Stimulated activated CD4-positive, alpha-beta T cell treated with anti-CD3 and anti-CD28 coated beads, Interleukin-1b, Interleukin-23, amount 100 ng/mL, for 24 hours (primary cell): Measurements from ENCODE around the gene ENTPD2.
"Not testable (repeated sequence)": the region's sequence is repeated elsewhere in the genome, so short reads cannot be mapped to it uniquely, and the experiment has no call there.

Experiments
- DNase-seq, 4 experiments: peaks; one replicate each; pipeline ENCODE4 v3.0.0-alpha.2; 2020; ENCODE audit warnings: low read depth in 4 of 4, low spot score in 1 of 4

Gene ENTPD2

DNA sequence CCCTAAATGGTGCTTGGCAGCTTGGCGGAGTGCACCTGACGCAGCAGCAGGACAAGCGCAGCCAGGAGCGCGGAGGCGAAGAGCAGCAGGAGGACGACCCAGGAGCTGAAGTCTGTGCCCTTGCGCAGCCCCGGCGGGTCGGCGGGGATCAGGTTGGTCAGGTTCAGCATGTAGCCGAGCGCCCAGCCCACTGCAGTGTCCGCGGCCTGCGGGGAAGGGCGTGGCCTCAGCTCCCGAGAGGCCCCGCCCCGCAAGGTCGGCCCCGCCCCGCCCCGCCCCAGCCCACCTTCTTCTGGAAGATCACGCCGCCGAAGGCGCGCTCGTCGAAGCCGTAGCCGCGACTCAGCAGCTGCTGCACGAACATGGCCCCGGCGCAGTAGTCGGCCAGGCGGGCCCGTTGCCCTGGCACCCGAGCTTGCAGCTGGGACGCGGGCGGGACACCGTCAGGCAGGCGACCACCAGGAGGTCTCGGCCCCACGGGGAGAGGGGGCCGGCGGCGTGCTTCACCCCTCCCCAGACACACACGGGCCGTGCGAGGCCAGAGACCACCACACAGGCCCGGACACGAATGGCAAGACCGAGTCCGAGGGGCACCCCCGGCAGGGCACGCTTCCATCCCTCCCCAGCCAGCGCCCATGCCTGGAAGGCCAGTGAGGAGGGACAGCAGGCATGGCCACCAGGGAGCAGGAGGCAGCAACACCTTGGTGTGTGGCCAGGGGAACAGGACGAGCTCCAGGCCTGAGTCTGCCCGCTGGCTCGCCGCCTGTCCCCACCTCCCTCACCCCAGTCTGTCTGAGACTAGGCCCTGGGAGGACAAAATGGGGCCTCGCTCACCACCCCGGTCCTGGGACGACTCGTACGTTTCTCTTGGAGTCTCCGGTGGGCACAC is 5.0 kb downstream of the ENTPD2 start:
- DNase-seq, result no peak

DNA sequence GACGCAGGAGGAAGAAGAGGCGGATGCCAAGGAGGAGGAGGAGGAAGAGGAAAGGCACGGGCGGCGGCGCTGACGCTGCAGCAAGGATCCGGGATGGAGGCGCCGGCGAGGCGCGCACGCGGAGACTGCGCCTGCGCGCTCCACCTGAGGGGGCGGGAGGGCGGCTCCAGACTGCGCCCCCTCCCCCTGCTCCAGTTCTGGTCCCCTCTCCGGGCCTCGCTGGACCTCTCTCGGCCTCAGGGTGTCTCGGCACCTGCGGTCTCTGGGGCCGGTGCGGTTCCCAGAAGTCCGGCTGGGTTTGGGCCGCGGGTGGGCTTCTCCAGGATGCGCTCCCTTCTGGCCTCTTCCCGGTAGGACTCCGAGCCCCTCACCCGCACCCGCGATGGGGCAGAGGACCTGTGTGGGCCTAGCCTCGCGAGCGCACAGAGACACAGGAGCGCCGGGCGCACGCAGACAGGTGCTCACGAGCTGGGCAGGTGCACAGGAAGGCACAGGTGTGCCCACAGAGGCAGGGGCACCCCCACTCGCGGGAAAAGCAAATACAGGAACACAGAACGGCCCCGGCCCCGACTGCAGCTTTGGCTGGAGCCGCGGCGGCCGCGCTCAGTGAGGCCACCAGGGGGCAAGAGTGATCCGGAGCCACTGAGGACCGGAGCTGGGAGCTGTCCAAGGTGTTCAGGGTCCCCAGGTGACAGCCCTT is 7.6 kb downstream of the ENTPD2 start, which contains the start of gene NPDC1:
Gene NPDC1 (minus strand): TSS at position 90 of the 700 bp plus-strand sequence. CDS start 188 bp downstream, outside the sequence.
- peak; percentile 60 to 75 (median 70) for DNase-seq

DNA sequence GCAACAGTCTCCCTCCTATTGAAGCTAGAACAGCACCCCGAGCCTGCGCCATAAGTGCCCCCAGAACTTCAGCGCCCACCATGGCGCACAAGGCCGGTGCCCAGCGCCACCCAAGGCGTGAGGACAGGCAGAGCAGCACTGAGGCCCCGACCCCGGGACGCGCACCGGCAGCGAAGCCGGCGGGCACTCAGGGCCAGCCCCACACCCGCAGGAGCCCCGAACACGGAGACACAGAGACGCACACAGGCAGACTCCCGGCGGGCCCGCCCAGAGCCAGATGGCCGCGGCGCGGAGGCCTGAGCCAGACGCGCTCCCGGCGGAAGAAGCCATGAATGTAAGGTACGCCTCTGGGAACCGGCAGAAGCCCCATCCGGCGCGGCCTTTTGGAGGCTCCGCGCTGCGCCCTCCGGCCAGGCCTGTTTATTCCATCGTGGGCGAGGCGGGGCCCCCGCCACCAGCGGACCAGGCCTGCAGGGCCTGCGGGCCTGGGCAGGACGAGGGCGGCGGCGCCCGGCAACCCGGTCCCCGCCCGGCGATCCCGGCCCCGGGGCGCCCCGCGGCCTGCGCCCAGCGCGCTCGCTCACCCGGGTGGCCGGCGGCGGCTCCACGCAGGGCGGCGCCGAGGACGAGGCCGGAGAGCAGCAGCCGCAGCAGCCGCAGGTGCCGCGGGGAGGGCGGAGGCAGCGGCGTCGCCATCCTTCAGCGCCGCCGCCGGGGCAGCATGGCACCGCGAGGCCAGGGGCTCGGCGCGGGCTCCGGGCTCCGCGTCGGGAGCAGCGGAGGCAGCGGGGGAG is 8.4 kb downstream of the ENTPD2 start:
- no peak for DNase-seq

DNA sequence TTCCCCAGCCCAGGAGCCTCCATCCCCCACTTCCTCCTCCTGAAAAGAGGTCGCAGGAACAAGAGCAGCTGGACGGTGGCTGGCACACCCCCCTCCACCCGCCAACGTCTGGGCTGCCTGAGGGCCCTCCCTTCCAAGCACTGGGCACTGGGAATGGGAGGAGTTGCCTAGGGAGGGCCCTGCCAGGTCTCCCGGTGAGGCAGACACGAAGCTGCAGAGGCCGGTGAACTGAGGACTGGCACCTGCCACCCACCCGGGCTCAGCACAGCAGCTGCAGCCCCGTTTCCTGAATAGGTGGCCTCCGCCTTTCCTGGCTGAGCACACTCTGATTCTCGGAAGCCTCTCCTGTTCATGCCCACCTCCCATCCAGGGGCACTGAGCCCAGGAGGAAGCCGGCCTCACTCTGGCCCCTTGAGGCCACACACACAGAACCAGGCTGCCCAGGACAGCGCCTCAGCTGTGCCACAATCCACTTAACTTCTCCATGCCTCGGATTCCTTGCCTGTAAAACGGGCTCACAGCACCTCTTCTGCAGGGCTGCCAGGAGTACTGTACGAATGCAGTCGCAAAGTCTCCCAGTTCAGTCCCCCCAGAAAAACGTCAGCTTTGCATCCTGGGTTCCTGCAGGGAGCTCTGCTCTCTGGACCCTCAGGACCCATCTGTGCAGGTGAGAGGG is 9.2 kb downstream of the ENTPD2 start:
- no peak for DNase-seq

DNA sequence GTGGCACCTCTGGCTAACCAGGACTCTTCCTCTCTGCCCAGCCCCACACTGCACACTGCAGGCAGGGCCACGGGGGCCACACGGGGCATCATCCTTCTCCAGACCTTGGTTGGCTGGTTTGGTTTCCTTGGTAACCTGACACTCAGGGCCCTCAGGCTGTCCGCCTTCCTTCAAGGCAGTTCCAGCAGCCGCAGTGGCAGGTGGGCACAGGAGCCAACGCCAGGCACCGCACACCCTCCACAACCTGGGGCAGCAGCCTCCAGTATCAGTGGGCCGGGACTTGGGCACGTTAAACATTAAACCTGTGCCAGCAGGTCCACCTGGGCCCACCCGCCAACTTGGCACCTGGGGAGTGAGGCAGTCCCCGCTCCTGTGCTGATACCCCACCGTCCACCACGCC is 9.8 kb downstream of the ENTPD2 start:
- DNase-seq, result no peak

DNA sequence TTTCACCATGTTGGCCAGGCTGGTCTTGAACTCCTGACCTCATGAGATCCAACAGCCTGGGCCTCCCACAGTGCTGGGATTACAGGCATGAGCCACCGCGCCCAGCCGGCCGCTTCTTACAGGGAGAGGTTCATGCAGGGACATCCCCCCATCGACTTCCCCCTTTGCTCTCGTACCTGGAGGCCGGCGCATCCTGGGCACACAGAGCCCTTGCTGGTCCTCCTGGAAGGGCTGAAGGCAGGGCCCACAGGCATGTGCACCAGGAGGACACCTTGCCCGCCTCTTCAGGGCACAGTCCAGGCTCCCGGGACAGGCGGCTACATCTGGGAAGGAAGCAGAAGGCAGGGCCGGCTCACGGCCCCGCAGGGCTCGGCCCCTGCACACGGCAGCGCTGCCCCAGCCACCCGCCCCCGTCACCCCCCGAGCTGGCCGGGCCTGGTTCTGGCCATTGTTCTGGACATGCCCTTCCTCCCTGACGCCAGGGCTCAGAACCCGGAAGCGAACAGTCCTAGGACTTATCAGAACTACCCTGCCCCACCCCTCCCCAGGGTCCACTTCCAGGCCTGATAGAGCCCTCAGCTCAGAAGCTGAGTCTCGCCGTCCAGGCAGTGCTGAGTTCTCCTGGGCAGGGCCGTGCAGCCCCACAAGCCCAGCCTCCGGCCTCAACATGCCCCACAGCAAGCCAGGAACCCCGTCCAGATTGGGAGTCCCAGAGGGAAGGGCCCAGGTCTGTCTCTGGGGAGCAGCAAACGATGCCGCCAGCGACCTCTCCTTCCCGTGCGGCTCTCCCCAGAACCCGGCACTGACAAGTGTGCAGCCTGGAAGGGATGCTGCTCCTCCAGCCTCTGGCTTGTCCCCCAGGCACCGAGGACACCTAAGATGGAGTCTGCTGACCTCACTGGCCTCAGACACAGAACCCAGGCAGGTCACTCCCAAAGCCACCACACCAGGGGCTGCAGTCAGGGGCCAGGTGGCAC is 10.8 kb downstream of the ENTPD2 start:
- no peak for DNase-seq

DNA sequence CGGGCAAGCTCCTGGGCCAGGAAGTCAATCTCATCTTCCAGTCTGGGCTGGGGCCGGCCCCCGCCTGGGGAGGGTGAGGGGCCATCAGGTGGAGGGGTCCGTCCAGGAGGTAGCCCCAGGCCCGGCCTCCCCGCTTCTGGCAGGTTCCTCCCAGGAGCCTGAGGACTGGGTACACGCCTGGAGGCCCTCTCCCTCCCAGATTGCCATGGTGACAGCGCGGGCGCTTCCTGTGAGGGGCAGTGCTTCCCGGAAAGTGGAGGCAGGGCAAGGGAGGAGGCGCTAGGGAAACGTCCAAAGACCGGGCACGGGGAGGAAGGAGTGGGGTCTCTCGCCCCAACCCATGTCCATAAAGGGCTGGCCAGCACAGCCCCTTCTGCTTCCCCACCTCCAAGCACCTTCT is 12.7 kb downstream of the ENTPD2 start:
- no peak for DNase-seq

DNA sequence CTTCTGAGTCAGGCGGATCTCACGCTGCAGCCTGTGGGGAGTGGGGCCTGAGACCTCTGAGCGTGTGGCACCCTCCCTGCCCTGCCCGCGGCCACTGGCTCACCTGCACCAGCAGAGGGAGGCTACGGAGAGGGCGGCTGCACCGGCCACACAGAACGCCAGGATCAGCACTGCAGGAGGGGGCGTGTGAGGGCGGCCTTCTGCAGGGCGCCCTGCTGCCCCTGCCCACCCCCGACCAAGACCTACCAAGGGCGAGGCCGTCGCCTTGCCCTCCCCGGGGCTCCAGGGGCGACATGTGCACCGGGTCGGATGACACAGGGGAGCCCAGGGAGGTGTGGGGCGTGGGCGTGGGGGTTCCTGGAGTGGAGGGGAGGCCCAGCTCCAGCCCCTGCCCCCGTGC is 13.3 kb downstream of the ENTPD2 start:
- no peak for DNase-seq

DNA sequence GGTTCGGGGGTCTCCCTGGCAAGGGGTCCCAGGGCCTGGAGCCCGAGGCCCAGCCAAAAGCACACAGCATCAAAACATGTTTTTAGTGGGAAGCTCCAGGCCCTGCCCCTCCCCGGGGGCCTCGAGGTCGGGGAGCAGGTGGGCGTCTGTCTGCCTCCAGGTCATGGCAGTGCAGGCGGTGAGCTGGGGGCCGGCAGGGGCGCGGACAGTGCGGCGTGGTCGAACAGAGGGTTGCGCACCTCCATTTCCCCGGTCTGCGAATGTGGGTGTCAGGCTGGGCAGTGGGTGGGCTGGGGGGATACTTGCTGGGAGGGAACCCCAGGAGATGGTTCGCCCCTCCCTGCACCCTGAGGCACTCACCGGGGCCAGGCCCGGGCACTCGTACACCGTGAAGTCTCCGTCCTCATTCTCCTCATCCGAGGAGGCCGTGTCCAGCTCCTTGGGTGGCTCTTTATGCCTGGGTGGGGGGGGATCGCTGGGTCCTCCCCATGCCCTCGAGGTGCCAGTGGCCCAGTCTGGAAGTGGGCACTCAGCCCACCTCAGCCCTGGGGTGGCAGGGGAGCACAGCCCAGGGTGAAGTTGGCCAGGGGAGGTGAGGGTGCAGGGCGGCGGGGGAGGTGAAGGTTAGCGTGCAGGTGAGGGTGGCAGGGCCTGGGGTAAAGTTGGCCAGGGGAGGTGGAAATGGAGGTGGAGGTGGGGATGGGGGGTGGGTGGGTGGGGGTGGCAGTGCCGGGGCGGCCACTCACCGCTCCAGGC is 14.1 kb downstream of the ENTPD2 start:
- DNase-seq, result no peak

DNA sequence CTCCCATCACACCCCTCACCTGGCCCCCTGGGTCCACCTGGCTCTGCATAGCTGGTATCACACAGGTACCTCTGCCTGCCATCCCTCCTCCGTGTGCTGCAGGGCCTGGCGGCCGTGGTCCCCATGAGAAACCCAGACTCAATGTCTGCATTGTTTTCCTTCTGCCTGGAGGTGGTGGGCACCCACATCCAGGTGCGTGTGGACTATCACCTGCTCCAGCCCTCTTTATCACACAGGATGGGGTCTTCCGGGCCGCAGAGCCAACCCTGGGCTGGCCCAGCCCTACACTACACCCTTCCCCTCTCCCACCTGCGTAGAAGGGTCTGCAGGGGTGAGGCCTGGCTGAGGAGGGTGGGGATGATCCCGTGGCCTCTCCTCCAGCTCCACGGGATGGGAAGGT is 14.9 kb downstream of the ENTPD2 start:
- DNase-seq, result no peak

DNA sequence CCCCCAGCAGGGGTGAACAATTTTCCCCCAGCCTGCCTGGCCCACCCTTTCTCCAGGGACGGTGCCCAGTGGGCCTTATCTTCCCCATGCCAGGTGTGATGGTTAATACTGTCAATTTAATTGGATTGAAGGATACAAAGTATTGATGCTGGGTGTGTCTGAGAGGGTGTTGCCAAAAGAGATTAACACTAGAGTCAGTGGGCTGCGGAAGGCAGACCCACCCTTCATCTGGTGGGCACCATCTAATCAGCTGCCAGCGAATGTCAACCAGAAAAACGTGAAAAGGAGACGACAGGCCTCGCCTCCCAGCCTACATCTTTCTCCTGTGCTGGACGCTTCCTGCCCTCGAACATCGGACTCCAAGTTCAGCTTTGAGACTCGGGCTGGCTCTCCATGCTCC is 16.4 kb downstream of the ENTPD2 start:
- DNase-seq, result no peak

DNA sequence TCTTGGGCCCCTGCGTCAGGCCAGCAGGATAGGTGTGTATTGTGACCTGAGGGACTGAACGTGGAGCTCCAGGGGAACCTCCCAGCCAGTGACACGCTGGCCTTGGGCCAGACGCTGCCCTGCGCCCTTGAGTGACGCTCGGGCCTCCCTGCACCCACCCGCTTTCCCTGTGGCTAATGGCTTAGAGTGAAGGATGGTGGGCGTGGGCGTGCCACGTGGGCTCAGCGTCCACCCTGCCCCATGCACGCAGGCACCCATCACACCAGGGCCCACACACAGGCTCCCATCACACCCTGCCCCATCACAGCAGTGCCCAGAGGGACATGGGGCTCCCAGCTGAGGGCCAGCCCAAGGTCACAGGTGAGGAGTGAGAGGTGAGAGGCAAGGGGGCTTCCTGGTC is 16.8 kb downstream of the ENTPD2 start:
- DNase-seq, result no peak

DNA sequence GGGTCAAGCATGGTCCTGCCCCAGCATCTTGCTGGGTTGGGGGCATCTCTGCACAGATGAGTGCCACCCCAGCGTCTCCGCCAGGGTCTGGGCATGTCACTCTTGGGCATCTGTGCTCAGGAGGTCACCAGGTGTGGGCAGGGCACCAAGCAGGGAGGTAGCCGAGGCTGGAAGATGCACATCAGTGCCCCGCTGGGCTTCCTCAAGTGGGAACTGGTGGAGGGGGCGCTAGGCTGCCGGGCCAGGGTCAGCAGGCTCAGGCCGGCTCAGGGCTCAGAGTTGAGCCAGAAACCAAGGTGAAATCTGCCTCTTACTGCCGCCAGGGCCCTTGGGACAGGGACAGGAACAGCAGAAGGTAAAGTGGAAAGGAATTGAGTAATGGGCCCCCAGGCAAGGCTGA is 17.9 kb downstream of the ENTPD2 start:
- no peak for DNase-seq

DNA sequence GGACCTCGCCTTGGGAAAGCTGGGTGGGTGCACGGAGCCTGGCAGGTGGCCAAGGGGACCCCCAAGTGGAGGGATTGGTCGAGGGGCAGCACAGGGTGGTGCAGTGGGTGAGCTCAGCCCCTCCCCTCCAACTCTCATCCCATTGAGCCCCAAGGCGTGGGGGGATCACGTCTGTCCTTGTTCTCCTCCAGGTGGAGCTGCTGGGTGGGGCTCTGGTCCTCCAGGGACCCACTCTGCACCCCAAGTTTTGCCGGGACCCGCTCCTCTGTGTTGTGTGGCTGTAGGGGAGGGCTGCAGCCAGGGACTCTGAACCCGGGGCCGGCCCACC is 18.4 kb downstream of the ENTPD2 start:
- no peak for DNase-seq

DNA sequence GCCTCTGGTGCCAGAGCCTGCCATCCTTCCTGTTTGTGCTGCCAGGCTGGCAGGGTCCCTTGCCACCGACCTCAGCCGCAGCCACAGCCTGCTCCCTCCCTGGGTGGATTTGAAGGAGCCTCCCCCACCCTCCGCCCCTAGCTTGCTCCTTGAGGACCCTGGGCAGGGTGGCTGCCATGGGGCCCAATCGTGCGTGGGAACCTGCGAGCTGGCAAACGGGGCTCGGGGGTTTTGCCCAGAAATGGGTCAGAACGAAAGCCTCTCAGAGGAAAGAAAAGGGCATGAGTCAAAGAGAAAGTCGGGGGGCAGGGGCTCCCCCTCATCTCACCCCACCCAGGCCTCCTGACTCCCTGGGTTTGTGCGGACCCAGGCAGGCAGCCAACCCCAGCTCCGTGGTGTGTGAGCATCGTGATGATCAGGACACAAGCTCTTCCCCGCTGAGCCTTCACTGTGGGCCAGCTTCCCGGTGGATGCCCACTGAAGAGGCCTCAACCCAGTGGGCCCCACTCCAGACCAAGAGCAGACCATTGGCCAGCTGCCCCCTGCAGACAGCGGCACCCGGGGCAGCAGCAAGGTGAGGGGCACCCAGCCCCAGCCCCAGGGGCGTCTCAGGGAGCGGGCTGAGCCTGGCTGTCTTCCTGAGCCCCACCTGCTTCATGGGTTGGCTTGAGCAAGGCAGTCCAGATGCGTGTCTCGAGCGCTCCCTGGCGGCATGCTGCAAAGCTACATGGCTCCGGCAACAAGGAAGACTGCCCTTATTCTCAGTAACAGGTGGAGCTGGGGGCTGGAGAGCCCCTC is 19.0 kb downstream of the ENTPD2 start:
- peak; percentile 71 to 84 (median 78) for DNase-seq

DNA sequence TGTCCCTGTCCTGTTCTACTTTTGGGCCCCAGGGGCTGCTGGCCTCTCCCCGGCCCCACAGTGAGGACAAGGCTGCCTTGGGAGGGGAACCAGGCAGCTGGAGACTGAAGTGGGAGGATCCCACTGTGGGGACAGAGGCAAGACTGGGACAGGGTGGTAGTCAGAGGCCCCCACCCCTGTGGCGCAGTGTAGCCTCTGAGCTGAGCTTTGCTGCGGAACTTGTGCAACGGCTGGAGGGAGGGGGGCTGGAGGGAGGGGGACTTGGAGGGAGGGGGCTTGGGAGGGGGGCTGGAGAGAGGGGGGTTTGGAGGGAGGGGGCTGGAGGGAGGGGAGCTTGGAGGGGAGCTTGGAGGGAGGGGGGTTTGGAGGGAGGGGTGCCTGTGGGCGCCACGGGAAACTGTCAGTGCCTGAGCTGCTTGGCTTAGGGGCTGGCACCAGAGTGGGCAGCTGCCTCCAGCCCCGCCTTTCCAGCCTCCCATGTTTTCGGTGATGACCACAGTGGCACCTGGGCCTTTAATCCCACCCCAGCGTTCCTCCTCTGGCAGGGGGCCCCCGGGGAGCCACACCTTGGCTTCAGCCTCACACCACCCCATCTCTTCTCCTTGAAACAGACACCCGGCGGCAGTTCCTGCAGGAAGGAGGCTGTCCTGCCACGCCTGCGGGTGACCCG is 19.7 kb downstream of the ENTPD2 start:
- no peak for DNase-seq

DNA sequence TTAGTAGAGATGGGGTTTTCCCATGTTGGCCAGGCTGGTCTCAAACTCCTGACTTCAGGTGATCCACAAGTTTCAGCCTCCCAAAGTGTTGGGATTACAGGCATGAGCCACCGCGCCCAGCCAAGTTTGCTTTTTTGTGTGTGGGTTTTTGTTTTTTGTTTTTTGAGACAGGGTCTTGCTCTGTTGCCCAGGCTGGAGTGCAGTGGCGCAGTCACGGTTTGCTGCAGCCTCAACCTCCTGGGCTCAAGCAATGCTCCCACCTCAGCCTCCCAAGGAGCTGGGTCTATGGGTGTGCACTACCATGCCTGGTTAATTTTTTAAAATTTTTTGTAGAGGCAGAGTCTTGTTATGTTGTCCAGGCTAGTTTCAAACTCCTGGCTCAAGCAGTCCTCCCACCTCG is 20.4 kb downstream of the ENTPD2 start:
- not testable (repeated sequence) for DNase-seq

DNA sequence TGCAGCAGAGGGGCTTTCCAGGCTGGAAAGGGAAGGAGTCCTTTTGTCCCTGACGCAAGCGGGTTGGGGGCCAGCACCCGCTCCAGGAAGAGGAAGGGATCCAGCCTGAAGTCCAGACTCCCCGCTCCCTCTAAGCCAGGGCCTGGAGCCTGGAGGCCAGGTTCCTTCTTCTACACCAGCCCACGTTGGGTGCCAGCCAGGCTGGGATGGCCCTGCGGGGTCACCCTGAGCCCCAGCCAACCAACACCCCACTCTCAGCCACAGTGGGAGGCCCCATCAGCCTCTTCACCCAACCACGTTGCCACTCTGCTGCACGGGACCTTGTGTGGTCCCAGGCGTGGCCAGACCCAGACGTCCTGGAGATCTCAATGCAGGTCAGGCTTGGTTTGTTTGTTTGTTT is 21.0 kb downstream of the ENTPD2 start:
- DNase-seq, result no peak
